KOPT-K1 (cell line): ENCODE measurements around the gene NBEAL1.
"Not testable (repeated sequence)": the region's sequence is repeated elsewhere in the genome, so short reads cannot be mapped to it uniquely, and the experiment has no call there.

Source experiments
- H3K27ac ChIP-seq: fragments of 200-600 bp; sonication (generic); 2 replicates; pipeline ENCODE4 v1.5.1; 2016; ENCODE audit warnings: antibody characterized with exemption, mild to moderate bottlenecking, low read depth, low read length; ENCODE audit not compliant: poor library complexity, severe bottlenecking
- H3K36me3 ChIP-seq: fragments of 200-600 bp; sonication (generic); 2 replicates; pipeline ENCODE4 v1.5.1; 2017; ENCODE audit warnings: antibody characterized with exemption, mild to moderate bottlenecking, low read length, moderate library complexity; ENCODE audit not compliant: insufficient read depth
- H3K9me3 ChIP-seq: fragments of 200-600 bp; sonication (generic); 2 replicates; pipeline ENCODE4 v1.5.1; 2017; ENCODE audit warnings: antibody characterized with exemption, low read length, mild to moderate bottlenecking; ENCODE audit not compliant: insufficient read depth, poor library complexity, severe bottlenecking

The NBEAL1 gene

DNA sequence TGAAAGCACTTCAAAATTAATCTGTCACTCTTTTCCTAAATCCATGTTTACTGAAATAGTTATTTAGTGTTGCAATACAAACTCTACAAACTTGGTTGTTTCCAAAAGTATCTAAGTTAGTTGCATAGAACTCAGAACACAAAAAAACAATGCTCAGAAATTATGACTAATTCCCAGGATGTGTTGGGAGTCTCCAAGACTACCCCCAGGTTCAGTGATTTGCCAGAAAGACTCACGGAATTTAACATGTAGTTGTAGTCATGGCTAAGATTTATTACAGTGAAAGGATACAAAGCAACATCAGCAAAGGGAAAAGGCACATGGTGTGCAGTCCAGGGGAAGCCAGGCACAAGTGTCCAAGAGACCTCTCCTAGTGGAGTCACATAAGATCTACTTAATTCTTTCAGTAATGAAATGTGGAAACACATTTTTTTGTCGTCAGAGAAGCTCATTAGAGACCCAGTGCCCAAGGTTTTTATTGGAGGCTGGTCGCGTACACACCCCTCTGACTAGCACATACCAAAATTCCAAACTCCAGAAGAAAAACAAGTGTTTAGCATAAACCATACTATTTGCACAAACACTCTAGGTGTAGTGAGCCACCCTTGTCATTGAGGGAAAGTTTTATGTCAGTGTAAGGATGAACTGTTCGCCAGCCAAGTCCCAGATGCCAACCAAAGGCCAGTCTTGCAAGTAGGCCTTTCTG, 180.8 kb downstream of the NBEAL1 start:
- Histone ChIP-seq H3K36me3 (no peaks in the 10 kb centered on the region), H3K27ac (no peak overlapping the region), H3K9me3 (no peaks in the 10 kb centered on the region)

DNA sequence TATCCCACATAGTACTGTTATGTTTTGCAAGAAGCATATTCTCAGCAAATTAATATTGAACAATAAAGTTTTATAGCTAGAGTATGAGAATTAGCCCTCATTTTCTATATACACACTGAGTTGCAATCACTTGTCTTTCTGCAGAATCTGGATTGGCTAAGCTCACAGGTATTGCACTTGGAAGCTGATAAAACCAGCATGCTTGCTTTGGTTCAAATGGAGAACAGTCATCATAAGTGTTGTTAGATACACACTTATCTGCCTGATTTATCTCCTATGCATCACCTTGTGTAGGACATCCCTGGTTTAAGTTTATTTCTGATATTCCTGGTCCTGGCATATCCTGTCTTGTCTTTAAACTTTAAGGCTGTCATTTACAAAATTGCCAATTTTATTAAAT, 186.2 kb downstream of the NBEAL1 start:
- no peak overlapping the region for H3K27ac ChIP-seq
- H3K36me3 ChIP-seq: no peaks in the 10 kb centered on the region
- H3K9me3 ChIP-seq: no peaks in the 10 kb centered on the region

DNA sequence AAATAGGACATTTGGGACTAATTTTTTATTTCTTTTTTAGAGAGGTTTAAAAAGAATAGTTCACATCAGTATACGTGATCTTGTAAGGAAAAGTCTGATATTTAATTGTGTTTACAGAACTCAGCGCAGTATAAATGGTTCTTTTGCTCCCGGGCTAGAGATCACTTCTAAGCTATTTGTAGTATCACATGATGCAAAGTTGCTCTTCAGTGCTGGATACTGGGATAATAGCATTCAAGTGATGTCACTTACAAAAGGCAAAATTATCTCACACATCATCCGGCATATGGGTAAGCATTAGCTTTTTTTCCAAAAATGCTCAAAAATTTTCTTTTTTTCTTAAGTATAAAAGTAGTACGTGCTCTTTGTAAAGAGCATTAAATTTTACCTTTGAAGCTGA, 186.8 kb downstream of the NBEAL1 start:
- Histone ChIP-seq H3K27ac (no peak overlapping the region), H3K36me3 (no peaks in the 10 kb centered on the region)

DNA sequence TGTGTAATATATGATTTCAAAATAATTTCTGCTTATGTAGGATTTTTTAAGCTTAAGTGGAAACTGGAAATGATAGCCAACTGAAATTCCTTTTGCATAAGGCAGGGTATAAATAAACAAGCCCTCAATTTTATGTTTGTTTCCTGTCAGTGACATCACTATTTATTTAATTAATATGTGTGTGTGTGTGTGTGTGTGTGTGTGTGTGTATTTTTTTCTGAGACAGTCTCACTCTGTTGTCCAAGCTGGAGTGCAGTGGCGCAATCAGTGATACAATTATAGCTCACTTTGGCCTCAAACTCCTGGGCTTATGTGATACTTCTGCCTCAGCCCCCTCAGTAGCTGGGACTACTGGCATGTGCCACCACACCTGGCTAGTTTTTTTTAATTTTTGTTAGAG, 194.9 kb downstream of the NBEAL1 start:
- no peaks in the 10 kb centered on the region for H3K9me3 ChIP-seq
- no peak overlapping the region for H3K27ac ChIP-seq
- H3K36me3 ChIP-seq: no peaks in the 10 kb centered on the region

More for the DNA sequence above, 186.8 kb downstream of the NBEAL1 start:
- H3K9me3 ChIP-seq: no peaks in the 10 kb centered on the region

DNA sequence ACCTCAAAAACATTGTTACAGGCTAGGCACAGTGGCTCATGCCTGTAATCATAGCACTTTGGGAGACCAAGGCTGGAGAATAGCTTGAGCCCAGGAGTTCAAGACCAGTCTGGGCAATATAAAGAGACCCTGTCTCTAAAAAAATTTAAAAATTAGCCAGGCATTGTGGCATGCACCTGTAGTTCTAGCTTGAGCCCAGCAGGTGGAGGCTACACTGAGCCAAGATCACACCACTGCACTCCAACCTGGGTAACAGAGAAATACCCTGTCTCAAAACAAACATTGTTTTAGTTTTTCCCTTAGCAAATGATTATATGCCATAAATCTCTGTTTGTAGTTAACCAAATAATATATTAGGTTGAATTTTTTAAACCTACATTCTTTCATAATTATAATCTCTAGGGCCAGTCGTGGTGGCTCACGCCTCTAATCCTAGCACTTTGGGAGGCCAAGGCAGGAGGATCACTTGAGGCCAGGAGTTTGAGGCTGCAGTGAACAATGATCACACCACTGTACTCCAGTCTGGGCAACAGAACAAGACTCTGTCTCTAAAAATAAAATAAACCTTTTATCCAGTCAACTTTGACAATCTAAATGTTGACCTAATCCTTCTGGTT, 210.9 kb downstream of the NBEAL1 start:
- Histone ChIP-seq H3K27ac (no peak overlapping the region), H3K9me3 (peaks cover 12% of the 10 kb centered on the region), H3K36me3 (no peaks in the 10 kb centered on the region)

DNA sequence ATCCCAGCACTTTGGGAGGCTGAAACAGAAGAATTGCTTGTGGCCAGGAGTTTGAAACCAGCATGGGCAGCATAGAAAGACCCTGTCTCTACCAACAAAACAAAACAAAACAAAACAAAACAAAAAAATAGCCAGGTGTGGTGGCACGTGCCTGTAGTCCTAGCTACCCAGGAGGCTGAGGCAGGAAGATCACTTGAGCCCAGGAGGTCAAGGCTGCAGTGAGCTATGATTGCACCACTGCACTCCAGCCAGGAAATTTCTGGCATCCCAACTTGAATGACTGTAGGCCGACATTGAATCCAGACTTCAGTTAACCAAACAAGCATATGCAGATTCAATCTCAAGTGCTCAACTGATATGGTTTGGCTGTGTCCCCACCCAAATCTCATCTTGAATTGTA, 215.0 kb downstream of the NBEAL1 start:
- peaks cover 12% of the 10 kb centered on the region for H3K9me3 ChIP-seq
- H3K27ac ChIP-seq, H3K36me3 ChIP-seq: not testable (repeated sequence)

DNA sequence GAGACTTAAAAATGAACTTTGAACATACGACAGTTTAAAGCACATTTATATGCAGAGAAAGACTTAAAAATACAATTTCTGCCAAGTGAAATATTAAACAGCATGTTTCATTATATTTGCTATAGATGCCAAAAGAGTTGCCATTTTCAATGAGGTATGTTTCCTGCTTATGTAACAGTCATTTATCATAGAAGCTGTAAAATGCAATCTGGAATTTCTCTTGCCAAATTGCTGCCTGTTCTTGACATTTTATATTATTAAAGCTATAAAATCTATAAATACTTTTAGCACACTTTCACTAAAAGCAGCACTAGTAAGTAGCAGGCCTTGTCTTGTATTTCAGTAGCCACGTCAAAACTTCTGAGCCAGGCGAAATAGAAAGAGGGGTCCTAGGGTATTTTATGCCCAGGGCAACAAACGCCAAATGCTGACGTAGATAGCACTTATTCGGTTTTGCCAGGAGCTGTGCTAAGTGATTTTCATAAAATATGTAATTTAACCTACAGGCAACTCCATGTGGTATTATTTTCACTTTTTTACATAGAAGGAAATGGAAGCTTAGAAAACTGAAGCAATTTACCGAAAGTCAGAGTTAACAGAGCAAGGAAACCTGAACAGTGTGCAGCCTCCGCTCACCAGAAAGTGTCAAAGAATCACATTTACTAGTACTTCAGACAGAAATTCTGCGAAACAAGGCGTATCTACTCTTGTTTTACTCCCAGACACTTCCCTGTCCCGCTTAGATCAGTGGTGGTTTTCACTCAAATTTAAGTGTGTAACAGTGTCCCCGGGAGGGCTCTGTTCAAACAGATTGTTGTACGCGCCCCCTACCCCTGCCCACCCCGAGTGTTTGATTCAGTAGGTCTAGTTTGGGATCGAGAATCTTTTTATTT, 222.9 kb downstream of the NBEAL1 start:
- Histone ChIP-seq H3K36me3 (peaks cover 5% of the 10 kb centered on the region), H3K9me3 (no peaks in the 10 kb centered on the region), H3K27ac (peak overlapping the region; percentile 95)

DNA sequence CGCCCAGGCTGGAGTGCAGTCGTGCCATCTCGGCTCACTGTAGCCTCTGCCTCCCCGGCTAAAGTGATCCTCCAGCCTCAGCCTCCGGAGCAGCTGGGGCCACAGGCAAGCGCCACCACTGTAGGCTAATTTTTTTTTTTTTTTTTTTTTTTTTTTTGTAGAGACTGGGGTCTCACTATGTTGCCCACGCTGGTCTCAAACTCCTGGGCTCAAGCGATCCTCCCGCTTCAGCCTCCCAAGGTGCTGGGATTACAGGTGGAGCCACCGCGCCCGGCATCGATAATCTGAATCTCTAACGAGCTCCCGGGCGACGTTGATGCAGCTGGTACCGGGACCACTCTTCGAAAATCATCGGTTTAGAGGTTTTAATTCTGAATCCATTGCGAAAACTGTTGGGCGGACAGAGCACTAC, 223.6 kb downstream of the NBEAL1 start:
- H3K9me3 ChIP-seq: no peaks in the 10 kb centered on the region
- H3K27ac ChIP-seq: peak overlapping the region; percentile 95
- H3K36me3 ChIP-seq: peaks cover 13% of the 10 kb centered on the region

DNA sequence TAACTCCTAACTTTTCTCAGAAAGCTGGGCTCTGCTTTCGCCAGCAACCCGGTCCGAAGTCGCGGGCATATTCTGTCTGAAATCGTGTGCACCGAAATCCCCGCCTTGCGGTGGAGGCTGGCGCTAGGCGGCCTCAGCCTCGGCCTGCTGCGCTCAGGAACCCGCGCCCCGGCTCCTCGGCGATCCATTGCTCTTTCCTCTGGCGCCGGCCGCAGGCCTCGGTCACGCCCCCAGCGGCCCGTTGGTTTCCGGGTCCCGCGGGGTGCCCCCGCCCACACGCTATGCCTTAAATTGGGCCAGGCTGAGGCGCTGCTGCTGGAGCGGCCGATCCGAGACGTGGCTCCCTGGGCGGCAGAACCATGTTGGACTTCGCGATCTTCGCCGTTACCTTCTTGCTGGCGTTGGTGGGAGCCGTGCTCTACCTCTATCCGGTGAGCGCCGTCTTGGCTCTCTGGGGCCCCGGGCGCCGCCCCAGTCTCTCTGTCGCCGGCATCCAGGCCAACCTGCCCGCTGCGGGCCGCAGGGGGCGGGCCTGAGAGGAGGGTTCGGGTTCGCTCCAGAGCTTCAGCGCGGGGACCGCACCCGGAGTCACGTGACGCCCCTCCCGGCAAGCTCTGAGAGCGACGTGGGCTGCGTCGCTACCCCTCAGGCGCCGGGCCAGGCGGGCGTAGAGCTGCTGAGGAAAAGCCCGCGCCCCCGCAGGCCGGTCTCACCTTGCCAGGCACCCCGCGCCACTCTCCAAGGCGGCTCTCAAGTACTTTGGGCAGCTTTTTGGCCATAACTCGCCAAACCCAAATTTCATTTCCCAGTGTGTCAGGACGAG, 224.2 kb downstream of the NBEAL1 start, which contains the start of gene CYP20A1:
CYP20A1 (plus strand) TSS at position 315 of the 823 bp plus-strand sequence; CDS start at position 360, 45 bp downstream.
- H3K36me3 ChIP-seq: peaks cover 17% of the 10 kb centered on the region
- peak within 1 kb of the TSS; percentile 95 for H3K27ac ChIP-seq
- no peaks in the 10 kb centered on the region for H3K9me3 ChIP-seq

DNA sequence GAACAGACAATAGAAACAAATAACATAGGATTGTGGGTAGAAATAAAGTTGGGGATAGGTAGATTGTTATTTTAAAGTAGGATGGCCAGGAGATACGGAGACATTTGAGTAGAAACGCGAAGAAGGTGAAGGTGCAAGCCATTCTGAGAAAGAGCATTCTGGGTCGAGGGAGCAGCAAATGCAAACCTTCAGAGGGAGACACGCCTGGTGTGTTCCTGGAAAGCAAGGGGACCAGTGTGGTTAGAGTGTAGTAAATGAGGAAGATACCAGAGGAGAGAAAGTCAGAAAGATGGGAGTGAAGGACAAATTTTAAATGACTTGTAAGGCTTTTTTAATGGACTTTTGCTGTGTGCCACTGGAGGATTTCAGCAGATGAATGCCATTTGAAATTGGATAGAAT, 225.8 kb downstream of the NBEAL1 start:
- peaks cover 23% of the 10 kb centered on the region for H3K36me3 ChIP-seq
- peak overlapping the region; percentile 95 for H3K27ac ChIP-seq
- H3K9me3 ChIP-seq: no peaks in the 10 kb centered on the region

DNA sequence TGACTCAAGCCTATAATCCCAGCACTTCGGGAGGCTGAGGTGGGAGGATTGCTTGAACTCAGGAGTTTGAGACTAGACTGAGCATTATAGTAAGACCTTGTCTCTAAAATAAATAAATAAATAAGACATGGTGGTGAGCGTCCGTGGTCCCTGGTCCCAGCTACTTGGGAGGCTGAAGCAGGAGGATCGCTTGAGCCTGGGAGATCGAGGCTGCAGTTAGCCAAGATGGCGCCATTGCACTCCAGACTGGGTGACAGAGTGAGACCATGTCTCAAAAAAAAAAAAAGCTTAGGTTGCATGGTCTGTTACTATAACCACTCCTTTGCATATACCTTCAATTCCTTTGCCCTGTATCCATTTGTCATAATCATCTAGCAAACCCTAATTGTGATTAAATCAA, 227.8 kb downstream of the NBEAL1 start:
- H3K27ac ChIP-seq: no peak overlapping the region
- peaks cover 41% of the 10 kb centered on the region for H3K36me3 ChIP-seq
- no peaks in the 10 kb centered on the region for H3K9me3 ChIP-seq

DNA sequence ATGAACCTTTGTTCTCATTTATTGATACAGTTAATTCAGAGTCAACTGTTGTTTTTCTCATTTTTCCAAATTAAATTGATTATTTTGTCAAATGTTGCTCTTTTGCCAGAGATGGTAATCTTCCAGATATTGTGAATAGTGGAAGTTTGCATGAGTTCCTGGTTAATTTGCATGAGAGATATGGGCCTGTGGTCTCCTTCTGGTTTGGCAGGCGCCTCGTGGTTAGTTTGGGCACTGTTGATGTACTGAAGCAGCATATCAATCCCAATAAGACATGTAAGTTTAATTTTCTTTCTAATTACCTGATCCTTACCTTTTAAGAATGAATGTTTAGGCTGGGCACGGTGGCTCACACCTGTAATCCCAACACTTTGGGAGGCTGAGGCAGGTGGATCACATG, 232.0 kb downstream of the NBEAL1 start:
- H3K36me3 ChIP-seq: peaks cover 79% of the 10 kb centered on the region
- H3K27ac ChIP-seq: no peak overlapping the region
- no peaks in the 10 kb centered on the region for H3K9me3 ChIP-seq

DNA sequence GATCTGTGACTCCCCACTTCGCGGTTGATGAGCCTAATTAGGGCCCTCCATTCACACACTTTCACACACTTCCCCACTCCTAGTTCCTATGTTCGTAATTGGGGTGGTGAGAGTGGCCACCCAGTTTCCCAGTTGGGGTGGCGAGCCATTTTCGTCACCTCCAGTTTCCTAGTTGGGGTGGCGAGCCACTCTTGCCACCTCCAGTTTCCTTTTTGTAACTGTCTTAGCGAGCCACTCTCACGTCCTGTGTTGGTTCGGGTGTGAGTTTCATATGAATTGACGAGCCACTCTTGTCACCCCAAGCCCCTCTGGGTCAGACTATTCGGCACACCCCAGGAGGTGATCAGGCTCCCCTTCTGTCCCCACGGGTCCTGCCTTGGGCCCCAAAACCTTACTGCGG, 238.1 kb downstream of the NBEAL1 start:
- Histone ChIP-seq H3K9me3 (no peaks in the 10 kb centered on the region), H3K27ac (no peak overlapping the region), H3K36me3 (peaks cover 95% of the 10 kb centered on the region)

DNA sequence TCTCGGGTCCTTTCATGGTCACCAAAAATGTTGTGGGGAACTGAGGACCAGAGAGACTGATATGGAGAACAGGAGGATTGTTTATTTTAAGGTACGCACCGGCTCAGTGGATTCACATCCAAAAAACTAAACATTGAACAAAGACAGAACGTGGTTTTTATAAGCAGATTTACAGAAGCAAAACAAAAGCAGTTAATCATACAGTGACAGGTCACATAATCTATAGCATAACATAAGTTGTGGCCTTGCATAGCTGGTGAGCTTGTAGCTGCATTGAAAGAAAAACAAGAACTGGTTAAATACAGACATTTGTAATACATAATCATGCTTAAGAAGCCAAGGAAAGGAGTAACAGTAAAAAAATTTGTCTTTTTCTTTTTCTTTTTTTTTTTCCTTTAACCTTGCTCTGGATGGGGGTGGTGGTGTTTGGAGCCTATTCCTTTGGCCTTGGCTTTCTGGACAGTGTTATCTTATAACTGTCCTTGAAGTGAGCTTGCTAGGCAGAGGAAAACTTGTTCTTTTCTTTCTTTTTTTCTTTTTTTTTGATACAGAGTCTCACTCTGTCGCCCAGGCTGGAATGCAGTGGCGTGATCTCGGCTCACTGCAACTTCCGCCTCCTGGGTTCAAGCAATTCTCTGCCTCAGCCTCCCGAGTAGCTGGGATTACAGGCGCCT, 238.9 kb downstream of the NBEAL1 start:
- not testable (repeated sequence) for H3K9me3 ChIP-seq, H3K27ac ChIP-seq
- peaks cover 95% of the 10 kb centered on the region for H3K36me3 ChIP-seq
